Epithelial cell of prostate (primary cell): Measurements from ENCODE around the gene INO80B.
"Not testable (repeated sequence)": the region's sequence is repeated elsewhere in the genome, so short reads cannot be mapped to it uniquely, and the experiment has no call there.

Experiments
- DNase-seq: peaks from one replicate; pipeline ENCODE4 v3.0.0-alpha.2; 2011; ENCODE audit warnings: low read depth, low spot score
- H3K27ac ChIP-seq: fragments of 450-650 bp; 2 replicates; pipeline ENCODE4 v1.5.1; 2017; ENCODE audit warnings: mild to moderate bottlenecking

INO80B gene

DNA sequence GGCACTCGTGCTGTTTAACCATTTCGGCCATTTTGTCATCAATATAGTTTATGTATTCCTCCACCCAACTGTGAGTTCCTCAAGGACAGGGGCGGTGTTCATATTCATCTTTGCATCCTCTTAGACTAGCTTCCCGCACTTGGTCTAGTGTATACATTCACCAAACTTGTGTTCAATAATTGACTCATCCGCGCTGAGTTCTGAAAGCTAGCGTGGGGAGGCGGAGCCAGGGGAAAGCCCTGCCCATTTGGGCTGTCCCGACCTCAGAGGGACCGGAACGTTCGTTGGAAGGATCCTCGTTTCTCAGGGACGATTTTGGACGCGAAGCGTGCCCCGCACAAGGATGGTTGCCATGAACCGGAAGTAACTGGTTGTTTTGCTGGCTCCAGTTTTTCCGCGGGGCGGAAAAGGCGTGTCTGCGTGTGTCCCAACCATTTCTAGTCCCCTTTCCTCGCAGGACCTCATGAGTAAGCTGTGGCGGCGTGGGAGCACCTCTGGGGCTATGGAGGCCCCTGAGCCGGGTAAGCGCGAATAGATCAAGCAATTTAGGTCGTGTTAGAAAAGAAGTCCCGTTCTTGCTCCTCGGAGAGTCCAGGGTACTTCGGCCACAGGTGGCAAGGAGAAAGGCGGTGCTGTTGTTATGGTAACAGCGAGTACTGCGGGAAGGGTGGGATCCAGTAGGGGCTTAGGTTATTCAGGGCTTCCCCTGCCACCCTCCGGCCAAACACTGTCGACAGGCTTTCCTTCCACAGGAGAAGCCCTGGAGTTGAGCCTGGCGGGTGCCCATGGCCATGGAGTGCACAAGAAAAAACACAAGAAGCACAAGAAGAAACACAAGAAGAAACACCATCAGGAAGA, at the start of gene INO80B:
TSS of gene INO80B (plus strand) at position 434 of the 858 bp plus-strand sequence. CDS start at position 464, 30 bp downstream.
- H3K27ac ChIP-seq = peak within 1 kb of the TSS; percentile 44

DNA sequence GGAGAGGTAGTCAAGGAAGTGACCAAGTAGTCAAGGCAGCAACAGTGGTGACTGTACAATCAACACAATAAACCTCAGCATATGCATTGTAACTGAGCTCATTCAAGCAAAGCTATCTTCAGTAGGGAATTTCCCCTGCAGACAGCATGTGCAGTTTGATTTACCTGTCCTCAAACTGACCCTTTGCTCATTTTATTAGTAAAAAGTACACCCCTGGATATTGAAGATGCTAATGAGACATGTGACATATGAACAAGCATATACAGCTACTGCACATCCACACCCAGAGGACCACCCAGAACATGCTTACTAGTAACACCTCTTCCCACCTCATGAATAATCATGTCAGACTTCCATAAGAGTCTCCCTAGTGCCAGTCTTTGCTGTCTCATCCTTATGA, 48.9 kb upstream of the INO80B start:
- peak overlapping the region; percentile 49 for H3K27ac ChIP-seq
- peak; percentile 61 for DNase-seq

More for the DNA sequence above, at the start of gene INO80B:
- DNase-seq = peak; percentile 96

DNA sequence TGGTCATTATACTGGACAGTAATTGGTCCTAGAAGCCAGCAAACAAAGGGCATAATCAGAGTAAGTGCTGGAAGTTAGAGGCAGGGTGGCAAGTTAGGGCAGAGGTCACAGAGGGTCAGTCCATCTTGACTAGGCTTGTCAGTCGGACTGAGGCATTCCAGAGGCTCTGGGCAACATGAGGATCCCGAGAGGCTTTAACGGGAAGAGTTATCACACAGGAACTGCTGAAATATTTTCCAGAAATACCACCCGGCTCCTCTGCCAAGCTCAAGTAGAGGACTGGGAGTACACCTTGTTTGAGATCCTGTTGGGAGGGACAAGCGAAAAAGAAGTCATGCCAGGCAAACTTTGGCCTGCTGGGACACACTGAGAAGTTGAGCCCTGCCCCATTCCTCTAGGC, 47.2 kb upstream of the INO80B start:
- H3K27ac ChIP-seq = no peak overlapping the region
- DNase-seq = no peak

DNA sequence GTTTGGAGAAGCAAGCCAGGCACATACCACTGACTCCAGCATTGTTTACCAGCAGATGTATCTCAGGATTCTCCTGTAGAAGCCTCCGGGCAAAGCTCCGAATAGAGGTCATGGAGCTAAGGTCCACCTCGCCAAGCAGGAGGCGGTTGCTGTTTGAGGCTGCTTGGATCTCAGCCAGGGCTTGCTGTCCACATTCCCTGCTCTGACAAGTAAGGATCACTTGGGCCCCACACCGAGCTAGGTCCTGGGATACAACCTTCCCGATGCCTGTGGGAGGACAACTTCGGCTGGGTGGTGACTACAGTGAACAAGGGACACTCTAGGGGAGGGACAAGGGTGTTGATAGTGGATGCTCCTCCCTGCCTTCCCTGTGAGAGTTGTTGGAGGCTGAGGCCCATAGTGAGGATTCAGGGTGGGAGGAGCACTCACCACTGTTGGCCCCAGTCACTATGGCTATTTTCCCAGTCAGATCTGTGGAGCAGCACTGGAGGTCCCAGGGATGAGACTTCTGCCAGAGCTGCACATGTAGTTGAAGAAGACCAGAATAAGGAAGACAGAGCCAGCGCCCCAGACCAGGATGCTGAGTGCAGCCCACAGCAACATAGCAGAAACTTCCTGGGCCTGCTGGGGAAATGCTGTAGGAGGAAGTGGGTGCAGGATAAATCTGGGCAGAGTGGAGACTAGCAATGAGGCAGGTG, 41.7 kb upstream of the INO80B start:
- H3K27ac ChIP-seq = no peak overlapping the region
- DNase-seq = no peak

DNA sequence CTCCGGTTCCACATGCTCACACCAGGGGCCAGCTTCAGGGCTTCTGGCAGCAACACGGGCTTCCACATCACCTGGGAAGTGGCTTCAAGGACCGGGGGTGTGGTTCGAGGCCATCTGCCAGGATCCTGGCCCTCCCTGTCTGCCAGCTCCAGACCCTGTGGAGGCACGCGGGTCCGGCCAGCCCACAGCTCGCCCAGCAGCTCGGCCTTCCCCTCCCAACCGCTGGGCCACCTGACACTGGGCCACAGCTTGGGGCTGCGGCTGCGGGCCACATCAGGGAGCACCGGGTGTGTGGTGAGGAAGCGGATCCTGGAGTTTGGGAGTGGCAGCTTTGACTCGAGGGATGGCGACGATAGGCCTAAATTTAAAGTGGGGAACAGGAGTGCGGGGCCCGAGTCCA, 40.4 kb upstream of the INO80B start:
- no peak for DNase-seq

DNA sequence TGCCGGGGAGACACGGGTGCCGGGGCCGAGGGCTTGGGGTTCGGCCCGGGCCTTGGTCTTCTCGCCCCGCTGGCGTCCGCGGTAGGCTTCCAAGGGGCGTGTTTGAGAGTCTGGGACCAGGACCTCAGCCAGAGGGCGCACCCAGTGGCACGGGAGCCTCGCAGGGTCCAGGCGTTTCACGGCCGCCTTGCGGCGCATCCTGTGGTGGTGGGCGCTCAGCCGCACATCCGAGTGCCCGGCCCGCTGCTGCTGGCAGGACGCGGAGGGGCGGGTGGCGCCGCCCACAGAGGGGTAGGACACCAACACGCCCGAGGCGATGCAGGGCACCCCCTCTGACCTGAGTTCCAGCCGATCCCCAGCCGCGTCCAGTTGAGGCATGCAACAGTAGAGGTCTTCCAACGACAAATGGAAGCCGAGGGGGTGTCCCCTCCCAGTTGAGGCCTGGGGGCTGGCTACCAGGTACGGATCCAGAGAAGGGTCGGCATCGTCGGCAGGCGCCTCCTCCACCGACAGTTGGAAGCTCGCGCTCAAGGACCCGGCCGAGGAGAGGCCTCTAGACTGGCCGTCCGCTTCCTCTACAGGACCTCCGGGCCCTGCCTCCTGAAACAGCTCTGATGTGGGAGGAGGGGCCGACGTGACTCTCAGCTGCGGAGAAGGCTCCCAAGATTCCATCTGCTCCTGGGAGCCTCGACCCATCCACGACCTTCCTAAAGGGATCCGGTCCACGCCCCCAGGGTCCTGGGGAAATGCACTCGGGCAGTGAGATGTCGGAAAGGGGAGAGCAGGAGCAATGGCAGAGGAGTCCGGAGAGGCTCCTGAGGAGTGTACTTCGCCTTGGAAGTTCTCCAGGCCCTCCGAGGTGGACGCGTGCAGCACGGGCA, 39.8 kb upstream of the INO80B start:
- H3K27ac ChIP-seq = no peak overlapping the region
- no peak for DNase-seq

More for the DNA sequence above, 40.4 kb upstream of the INO80B start:
- H3K27ac ChIP-seq = no peak overlapping the region

DNA sequence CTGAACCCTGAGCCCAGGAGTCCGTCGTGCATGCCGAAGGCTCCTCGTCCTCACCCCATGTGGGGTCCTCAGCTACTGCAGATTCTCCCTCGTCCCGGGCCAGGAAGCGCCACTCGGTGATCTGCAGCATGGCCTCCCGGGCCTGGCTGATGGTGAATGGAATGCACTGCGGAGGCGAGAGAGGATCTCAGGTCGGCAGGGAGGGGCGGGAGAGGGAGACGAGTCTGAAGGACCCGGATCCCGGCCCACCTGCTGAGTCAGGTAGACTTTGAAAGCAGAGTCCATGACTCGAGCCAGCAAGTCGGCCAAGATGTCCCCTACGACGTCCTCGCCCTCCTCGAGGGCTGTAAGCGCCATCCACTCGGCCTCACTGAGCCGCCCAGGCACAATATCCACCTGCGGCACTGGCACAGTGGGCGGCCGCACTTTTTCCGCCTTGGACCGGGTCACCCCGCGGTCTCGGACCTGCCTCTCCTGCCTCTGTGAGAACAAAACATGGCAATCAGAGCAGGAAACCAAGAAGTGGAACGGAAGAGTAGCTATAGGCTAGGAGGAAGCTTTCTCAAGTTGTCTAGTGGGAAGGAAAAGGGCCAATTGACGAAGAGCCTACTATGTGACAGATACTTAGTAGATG, 39.0 kb upstream of the INO80B start:
- no peak overlapping the region for H3K27ac ChIP-seq
- DNase-seq = no peak

DNA sequence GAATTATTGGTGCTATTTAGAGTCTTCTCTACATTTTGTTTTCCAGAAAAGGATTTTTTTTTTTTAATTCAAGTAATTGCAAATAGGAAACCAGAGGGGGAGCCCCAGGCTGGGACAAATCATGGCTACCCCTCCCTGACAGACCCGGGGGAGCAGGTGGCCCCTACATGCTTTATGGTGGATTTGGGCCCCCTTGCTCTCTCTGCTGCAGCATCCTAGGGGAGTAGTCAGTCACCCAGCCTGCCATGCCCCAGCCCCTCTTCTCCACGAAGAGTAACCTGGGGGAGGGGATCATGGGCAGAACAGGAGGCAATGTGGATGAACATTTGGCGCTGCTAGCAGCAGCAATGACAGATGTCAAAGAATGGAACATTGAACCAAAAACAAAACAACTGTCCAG, 38.1 kb upstream of the INO80B start:
- no peak overlapping the region for H3K27ac ChIP-seq
- no peak for DNase-seq

DNA sequence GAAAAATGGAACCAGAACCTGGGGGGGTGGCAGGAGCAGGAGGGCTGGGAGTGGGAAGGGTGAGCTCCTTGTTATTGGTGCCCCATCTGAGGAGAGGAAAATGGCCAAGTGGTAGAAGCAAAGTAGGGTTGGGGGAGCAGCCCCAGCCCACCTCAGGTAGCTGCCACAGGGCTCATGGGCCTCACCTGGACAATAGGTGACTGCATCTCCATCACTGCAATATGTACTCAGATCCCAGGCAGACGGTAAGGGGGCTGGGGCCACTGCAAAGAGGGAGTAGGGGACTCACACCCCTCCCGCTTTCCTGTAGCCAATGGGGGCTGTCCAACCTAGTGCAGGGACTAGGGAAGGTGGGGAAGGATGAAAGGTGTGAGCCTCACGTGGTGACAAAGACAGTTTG, 37.7 kb upstream of the INO80B start:
- DNase-seq = no peak
- H3K27ac ChIP-seq = no peak overlapping the region

DNA sequence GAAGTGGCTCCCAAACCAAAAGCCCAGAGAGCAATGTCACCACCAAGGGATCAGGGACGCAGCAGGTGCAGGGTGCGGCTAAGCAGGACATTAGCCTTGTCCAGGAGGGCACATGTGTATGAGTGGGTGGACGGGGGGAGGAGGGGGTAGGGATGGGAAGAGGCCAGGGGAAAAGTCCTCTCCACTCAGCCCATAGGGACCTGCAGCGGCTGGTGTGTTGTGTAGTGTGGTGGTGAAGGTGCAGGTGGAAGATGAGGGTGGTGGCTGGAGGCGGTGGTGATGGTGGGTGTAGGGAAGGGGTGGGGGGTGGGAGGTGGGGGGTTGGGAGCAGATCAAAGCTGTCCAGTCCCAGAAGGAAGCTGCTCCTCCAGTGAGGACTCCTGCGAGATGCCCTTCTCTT, 37.1 kb upstream of the INO80B start:
- H3K27ac ChIP-seq = no peak overlapping the region
- DNase-seq = no peak

DNA sequence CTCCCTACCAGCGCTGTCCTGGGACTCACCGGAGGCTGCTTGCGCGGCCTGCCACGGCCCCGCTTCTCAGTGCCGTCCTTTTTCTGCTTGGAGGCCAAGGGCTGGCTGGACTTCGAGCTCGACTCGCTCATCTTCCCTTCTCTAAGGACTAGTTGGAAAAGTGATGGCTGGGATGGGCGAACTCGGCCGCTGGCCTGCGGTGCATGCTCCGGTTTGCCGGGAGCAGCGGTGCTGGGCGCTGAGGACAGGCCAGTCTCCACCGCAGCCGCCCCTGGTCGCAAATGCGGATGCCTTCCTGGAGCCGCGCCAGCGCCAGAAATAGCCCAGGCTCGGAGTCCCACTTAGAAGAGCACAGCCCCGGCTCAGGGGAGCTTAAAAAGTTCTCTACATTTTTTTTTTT, 36.6 kb upstream of the INO80B start:
- H3K27ac ChIP-seq = no peak overlapping the region
- DNase-seq = no peak

DNA sequence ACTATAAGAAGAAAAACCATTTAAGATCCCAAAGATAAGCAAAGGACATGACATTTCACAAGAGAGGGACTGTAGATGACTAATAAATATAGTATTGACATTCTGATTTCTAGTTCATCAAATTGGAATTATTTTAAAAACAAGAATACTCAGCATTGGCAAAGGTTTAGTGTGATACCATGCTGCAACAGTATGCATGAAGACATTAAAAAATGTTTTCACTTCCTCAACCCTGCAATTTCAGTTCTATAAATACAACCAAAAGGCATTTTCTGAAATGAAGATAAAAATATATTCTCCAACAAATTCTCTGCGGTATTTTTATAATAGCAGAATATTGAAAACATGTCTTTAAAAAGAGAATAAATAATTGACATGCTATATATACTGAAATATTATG, 35.5 kb upstream of the INO80B start:
- DNase-seq = no peak
- no peak overlapping the region for H3K27ac ChIP-seq

DNA sequence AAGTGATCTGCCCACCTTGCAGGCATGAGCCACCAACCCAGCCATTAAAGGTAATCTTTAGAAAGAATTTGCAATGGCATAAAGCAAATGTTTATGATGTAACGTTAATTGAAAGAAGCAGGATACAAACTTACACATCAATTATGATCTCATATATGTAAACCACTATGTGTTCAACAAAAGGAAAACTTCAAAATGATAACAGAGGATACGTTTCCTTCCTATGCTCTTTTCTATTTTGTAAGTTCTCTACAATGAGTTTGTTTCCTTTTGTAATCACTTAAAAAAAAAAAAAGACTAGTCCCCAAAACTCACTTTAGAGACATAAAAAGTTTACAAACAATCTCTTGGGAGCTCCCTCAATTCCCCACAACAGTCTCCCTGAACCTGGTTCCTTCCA, 34.9 kb upstream of the INO80B start:
- no peak overlapping the region for H3K27ac ChIP-seq
- no peak for DNase-seq

DNA sequence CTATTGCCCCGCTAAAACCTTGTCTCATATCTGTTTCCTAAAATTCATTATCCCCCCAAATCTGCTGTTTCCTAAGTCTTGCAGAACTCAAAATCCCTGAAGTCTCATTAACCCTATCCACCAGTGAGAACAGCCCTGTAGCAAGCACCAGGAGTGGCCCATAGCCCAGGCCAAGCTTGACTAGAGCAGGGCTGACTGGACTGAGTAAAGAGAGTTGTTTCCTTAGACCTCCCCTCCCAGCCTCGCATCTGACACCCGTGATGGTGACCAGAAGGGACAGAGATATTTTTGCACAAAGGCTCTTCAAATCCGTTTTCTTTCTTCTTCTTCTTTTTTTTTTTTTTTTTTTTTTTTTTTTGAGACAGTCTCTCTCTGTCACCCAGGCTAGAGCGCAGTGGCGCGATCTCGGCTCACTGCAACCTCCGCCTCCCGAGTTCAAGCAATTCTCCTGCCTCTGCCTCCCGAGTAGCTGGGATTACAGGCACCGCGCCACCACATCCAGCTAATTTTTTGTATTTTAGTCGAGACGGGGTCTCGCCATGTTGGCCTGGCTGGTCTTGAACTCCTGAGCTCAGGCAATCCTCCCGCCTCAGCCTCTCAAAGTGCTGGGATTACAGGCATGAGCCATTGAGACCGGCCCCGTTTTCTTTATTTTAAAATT, 34.3 kb upstream of the INO80B start:
- DNase-seq = not testable (repeated sequence)
- peak overlapping the region; percentile 99 for H3K27ac ChIP-seq

DNA sequence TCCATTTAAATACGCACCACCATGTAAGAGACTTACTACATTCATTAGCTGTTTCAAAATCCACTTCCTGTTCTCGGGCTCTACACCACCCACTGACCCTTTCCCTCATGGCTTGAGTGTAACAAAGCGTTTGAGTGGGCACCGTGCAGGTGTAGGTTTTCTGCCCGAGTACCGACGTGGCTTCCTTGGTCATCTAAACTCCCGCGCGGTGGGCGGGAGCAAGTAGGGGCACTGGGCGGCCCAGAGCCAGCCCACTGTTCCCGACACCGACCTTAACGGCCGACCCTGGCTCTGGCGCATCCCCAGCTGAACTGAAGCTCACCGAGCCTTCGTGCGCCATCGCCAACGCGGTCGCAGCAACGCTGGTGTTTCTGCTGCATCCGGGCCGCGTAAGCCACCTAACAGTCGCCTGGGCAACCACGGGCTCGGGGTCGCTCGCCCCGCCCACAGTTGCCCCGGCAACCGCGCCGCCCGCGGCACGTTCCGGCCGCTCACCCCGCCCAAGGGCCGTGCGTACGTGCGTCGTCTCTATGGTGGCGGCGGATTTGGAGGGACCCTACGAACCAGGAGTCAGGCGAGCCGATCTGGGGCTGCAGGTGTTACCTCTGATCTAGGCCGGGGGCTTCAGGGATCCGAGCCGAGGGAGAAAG, 33.5 kb upstream of the INO80B start, which contains the start of the genes C2orf81 and WDR54:
TSS of gene C2orf81 (minus strand) at position 399 of the 650 bp plus-strand sequence. CDS start at position 340, 59 bp downstream.
TSS of gene WDR54 (plus strand) at position 510 of the 650 bp plus-strand sequence. CDS start 424 bp downstream, outside the sequence.
- no peak for DNase-seq
- peak within 1 kb of the TSS; percentile 99 for H3K27ac ChIP-seq

DNA sequence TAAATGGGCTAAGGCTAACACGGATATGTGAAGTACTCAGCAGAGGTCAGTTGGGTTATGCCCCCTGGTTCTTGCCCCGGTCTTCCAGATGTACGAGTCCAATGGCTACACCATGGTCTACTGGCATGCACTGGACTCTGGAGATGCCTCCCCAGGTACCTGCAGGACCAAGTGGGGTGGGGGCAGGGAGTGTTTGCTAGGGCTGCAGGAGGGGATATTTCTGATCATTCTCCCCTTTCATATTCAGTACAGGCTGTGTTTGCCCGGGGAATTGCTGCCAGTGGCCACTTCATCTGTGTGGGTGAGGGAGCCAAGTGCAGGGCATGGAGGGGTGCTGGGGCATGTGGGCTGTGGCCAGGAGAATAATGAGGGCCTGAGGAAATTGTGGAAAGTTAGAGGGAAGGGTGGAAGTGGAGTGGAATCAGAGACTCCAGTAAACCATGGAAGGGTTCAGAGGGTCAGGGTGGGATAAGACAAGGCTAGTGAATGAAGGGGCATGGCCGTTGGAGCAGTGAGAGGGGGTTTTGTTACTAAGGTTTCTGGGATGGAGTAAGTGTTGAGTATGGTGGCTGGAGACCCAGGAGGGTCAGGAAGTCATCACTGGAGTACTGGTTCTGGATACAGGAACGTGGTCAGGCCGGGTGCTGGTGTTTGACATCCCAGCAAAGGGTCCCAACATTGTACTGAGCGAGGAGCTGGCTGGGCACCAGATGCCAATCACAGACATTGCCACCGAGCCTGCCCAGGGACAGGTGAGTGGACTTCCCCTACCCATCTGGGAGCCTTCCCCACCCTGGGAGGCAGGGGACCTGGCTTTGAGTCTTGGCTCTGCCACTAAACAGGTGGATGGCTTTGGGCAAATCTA, 31.4 kb upstream of the INO80B start:
- H3K27ac ChIP-seq = peak overlapping the region; percentile 99
- DNase-seq = no peak

DNA sequence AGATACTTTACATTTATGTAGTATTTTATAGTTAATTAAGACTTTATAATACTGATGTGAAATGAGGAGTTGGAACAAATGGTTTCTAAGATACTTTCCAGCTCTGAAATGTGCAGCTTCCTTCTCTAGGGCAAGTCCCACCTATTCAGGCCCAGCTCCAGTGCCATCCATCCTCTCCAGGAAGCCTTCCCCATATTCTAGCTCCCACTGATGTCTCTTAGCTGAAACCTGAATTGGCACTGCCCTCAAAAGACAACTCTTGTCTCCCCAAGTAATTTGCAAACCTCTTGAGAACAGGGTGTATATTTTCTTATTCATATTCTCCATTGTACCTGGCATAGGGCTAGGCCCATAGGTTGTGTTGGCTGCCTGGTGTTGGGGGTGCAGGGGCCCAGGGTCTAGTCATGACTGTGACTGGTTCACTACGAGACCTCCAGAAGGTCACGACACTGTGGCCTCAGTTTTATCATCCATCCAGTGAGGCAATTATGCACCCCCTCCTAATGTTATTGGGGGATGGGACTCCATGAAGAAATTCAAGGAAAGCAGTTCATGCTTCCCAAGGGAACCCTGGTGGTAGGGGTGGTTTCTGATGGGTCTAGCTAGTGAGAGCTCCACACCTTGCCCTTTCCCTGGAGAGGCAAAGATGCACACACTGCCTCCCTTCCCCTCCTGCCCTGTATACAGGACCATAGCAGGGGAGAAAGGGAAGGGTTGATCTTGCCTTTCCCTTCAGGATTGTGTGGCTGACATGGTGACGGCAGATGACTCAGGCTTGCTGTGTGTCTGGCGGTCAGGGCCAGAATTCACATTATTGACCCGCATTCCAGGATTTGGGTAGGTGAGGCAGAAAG, 30.5 kb upstream of the INO80B start:
- H3K27ac ChIP-seq = peak overlapping the region; percentile 99
- no peak for DNase-seq
